OCI-LY7 (cell line): ENCODE results near the gene TSR3.

Experiments
- CTCF ChIP-seq: fragments of 200-600 bp; sonication (generic); conservative IDR thresholded peaks from 2 replicates; pipeline ENCODE4 v1.5.1; 2014; ENCODE audit warnings: mild to moderate bottlenecking, antibody characterized with exemption, low read length, moderate library complexity, mixed read lengths
- EZH2phosphoT487 ChIP-seq: fragments of 200-600 bp; sonication (generic); IDR thresholded peaks from 2 replicates; pipeline ENCODE4 v1.6.1; 2018; ENCODE audit warnings: low read depth, borderline replicate concordance, mild to moderate bottlenecking, mixed run types, antibody characterized with exemption, low read length, moderate library complexity, mixed read lengths

DNA sequence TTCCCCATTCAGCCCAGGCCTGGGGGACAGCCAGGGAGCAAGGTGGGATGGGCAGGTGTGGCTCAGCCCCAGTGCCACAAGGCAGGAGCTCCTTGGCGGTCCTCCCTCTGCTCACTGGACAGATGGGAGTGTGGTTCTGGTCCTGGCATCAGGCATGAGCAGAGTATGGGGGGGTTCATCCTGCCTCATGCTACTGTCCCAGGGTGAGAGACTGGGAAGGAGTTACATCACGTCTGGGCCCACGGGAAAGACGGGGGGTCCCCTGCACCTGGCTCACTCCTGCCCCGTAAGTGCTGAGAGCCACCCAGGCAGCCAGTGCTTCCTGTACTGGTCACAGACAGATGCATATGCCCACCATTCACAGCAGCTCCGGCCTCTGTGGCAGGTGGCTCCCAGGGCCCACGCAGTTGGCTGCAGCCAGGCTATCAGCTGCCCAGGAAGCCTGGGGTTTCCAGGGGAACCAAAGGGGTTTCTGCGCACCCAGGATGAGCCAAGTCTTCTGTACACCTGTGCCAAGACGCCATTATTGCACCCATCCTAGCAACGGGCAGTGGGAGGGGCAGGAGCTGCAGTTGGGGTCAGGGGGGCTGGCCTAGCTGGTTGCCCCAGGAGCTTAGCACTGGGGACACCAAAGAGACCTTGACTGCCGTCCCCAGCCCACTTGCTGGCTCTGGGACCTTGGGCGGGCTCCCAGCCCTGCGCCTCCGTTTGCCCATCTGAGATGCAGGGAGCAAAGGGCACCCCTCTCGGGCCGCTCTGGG lies 16.3 kb downstream of the TSR3 start:
- TF ChIP-seq CTCF (no peak), EZH2phosphoT487 (no peak)
